ENCODE measurements around the gene WDFY2. TPM values are rescaled to one million over a fixed set of nuclear protein-coding genes. Genes with fewer than 3 reads are reported as not detected.

Gene WDFY2
- total and polyA plus RNA-seq, 2 of the 8 experiments (the other 6 are each of a cell fraction or from before 2014, with no cell fraction given) = 13.9 to 29.0 TPM

DNA sequence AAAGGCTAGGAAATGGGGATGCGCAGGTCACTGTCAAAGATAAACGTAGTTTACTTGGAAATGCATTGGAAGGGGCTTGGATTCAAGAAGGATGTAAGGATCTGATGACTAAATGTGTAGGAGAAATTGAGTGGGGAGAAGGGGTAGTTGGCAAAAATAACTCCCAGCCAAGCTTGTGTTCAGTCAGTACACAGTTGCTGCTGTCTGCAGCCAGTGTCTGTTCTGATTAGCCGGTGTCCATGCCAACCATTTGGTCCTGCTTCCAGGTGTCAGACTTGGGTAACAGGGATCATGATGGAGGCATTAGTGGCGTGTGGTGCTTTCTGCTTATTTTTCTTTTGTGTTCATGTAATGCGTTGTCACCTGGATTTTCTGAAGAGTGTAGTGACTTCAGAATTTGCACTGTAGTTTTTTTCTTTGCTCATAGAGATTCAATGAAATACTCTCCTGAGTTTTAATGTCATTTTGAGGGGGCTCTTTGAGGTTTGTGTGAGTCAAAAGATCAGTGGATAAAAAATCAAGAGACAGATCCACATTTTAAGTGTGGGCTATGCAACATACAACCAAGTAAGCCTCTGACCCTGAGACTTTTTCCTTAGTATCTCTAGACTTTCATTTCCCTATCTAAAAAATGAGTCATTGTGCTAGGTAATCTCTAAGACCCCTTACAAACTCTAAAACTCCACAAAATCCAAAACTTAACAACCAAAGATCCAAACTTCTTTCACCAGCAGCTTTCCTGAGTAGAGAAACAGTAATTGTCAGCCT is 103.9 kb downstream of the WDFY2 start:
- no peaks in the 10 kb centered on the region for H3K36me3 ChIP-seq (ENCODE audit: control insufficient read depth in 2 of 4, insufficient read depth in 4 of 4, low read length in 3 of 4)
- no peak overlapping the region for H2BK5ac ChIP-seq (ENCODE audit: low read depth, low read length)
- no peaks in the 10 kb centered on the region for H3K27me3 ChIP-seq (replicated peaks in 1 of 4; ENCODE audit: control insufficient read depth in 3 of 4, extremely low read depth in 1 of 4, insufficient read depth in 3 of 4, low read length in 3 of 4)
- no peak overlapping the region for H2BK15ac ChIP-seq (ENCODE audit: low read length)
- H3K79me2 ChIP-seq (ENCODE audit: control insufficient read depth in 1 of 2, insufficient read depth in 2 of 2, low read length in 2 of 2) = peaks cover 0 to 48% of the 10 kb centered on the region in 2 experiments; a peak in 2 of 4 replicates
- peaks cover 2 to 4% of the 10 kb centered on the region in 2 experiments for H4K20me1 ChIP-seq (replicated peaks in 1 of 2; ENCODE audit: control insufficient read depth in 1 of 2, insufficient read depth in 2 of 2, low read length in 2 of 2)
- H3K27ac ChIP-seq (ENCODE audit: low read depth, low read length) = no peak overlapping the region
- TF ChIP-seq, protein P1, sequence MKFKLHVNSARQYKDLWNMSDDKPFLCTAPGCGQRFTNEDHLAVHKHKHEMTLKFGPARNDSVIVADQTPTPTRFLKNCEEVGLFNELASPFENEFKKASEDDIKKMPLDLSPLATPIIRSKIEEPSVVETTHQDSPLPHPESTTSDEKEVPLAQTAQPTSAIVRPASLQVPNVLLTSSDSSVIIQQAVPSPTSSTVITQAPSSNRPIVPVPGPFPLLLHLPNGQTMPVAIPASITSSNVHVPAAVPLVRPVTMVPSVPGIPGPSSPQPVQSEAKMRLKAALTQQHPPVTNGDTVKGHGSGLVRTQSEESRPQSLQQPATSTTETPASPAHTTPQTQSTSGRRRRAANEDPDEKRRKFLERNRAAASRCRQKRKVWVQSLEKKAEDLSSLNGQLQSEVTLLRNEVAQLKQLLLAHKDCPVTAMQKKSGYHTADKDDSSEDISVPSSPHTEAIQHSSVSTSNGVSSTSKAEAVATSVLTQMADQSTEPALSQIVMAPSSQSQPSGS (IDR thresholded peaks at IDR 0.05; ENCODE audit: low read length) = no peak
- TF ChIP-seq, protein P2, sequence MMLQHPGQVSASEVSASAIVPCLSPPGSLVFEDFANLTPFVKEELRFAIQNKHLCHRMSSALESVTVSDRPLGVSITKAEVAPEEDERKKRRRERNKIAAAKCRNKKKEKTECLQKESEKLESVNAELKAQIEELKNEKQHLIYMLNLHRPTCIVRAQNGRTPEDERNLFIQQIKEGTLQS (IDR thresholded peaks at IDR 0.05; ENCODE audit: insufficient read depth, low read depth, low read length) = no peak
- no peak overlapping the region for H2AFZ ChIP-seq (ENCODE audit: low read length)
- peaks cover 5% of the 10 kb centered on the region; the same call in 1 of the 2 replicates for H3K79me1 ChIP-seq (ENCODE audit: low read depth, low read length)
- no peak overlapping the region for H3K56ac ChIP-seq (replicated peaks; ENCODE audit: insufficient read length, low read depth, low read length)
- no peaks in the 10 kb centered on the region; a peak in 1 of 4 replicates for H3K9me3 ChIP-seq (ENCODE audit: insufficient read depth in 2 of 2, low read depth in 1 of 2, low read length in 1 of 2)
- no peak overlapping the region for H4K91ac ChIP-seq (replicated peaks; ENCODE audit: insufficient read length, low read length)
- H3K4me3 ChIP-seq (ENCODE audit: extremely low read depth in 1 of 4, insufficient read depth in 2 of 4, low read depth in 3 of 4, low read length in 4 of 4) = no peak overlapping the region
- no peak overlapping the region for H3K18ac ChIP-seq (ENCODE audit: extremely low read depth, low read length)
- H4K5ac ChIP-seq (ENCODE audit: insufficient read length, low read depth, low read length) = no peak overlapping the region
- H2AK5ac ChIP-seq (ENCODE audit: low read depth, low read length) = no peak overlapping the region
- 86% methylated on average over 5 of the region's 5 CpGs; no CpG with 5 or more reads in 1 of the 2 experiments for WGBS, 2 experiments (ENCODE audit: extremely low coverage in 1 of 2, insufficient coverage in 1 of 2, insufficient read length in 1 of 2, insufficient replicate concordance in 2 of 2, low coverage in 1 of 2, low lambda C conversion rate in 2 of 2, missing lambda C conversion rate in 1 of 2)
- H2BK20ac ChIP-seq (ENCODE audit: low read length) = no peak overlapping the region
- no peak overlapping the region for H2BK12ac ChIP-seq (ENCODE audit: low read depth, low read length)
- POLR2A ChIA-PET (ENCODE audit: partially characterized antibody) = no interaction called here
- H3K23ac ChIP-seq (ENCODE audit: insufficient read length) = no peak overlapping the region
- H2BK120ac ChIP-seq (replicated peaks; ENCODE audit: low read depth, low read length) = no peak overlapping the region
- H3K4me1 ChIP-seq (replicated peaks in 1 of 4; ENCODE audit: control insufficient read depth in 3 of 4, insufficient read depth in 4 of 4, low read length in 3 of 4) = peaks cover 2 to 17% (median 6%) of the 10 kb centered on the region in 4 experiments; a peak in 4 of 7 replicates
- H3K14ac ChIP-seq (ENCODE audit: insufficient read length) = no peak overlapping the region
- no peak overlapping the region for H3K9ac ChIP-seq (replicated peaks in 1 of 4; ENCODE audit: extremely low read depth in 1 of 4, low read depth in 3 of 4, low read length in 3 of 4)
- H3K4ac ChIP-seq (replicated peaks; ENCODE audit: insufficient read length, low read depth, low read length) = no peak overlapping the region
- DNase-seq (ENCODE audit: low read depth in 1 of 2, low spot score in 2 of 2) = no peak
- H3K23me2 ChIP-seq (ENCODE audit: low read depth, low read length) = no peaks in the 10 kb centered on the region
- CTCF ChIA-PET (ENCODE audit: partially characterized antibody) = interaction anchor here (0.9 to 2.0 kb wide), 2 partner anchors 10 to 24 kb away, joined by 4 to 6 read pairs; no protein-coding TSS in a partner anchor
- FAIRE-seq = no peak
- no peak overlapping the region for H3K4me2 ChIP-seq (ENCODE audit: insufficient read depth in 1 of 2, low read depth in 2 of 2, low read length in 2 of 2)
- H4K8ac ChIP-seq (ENCODE audit: extremely low read depth, insufficient read depth, low read length) = no peak overlapping the region

All from H1 (cell line).